ENCODE data around the gene CARD19.

The CARD19 gene

GRCh38 chr9:93094658-93095204 lies 1.3 kb upstream of the CARD19 start:
- TF ChIP-seq EZH2 (optimal IDR thresholded peaks at IDR 0.05; ENCODE audit: low read depth, low read length), result no peak
- TF ChIP-seq, protein P1, sequence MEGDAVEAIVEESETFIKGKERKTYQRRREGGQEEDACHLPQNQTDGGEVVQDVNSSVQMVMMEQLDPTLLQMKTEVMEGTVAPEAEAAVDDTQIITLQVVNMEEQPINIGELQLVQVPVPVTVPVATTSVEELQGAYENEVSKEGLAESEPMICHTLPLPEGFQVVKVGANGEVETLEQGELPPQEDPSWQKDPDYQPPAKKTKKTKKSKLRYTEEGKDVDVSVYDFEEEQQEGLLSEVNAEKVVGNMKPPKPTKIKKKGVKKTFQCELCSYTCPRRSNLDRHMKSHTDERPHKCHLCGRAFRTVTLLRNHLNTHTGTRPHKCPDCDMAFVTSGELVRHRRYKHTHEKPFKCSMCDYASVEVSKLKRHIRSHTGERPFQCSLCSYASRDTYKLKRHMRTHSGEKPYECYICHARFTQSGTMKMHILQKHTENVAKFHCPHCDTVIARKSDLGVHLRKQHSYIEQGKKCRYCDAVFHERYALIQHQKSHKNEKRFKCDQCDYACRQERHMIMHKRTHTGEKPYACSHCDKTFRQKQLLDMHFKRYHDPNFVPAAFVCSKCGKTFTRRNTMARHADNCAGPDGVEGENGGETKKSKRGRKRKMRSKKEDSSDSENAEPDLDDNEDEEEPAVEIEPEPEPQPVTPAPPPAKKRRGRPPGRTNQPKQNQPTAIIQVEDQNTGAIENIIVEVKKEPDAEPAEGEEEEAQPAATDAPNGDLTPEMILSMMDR (IDR thresholded peaks at IDR 0.05; ENCODE audit: low read length), result no peak
- no peak for TF ChIP-seq EZH2phosphoT487 (IDR thresholded peaks at IDR 0.05; ENCODE audit: low read length)
- H3K27me3 ChIP-seq (replicated peaks; ENCODE audit: insufficient read depth, low read length), result no peaks in the 10 kb centered on the region
- peak overlapping the region; percentile 86 for H3K4me2 ChIP-seq (ENCODE audit: low read depth, low read length)
- peak overlapping the region; percentile 93 for H3K9ac ChIP-seq (ENCODE audit: low read length)
- peak; percentile 36 for DNase-seq
- no peaks in the 10 kb centered on the region for H3K36me3 ChIP-seq (replicated peaks; ENCODE audit: insufficient read depth, low read length)
- peak overlapping the region; percentile 79; the same call in 1 of the 2 replicates for H2AFZ ChIP-seq (ENCODE audit: low read length)
- peaks cover 34% of the 10 kb centered on the region for H3K4me1 ChIP-seq (ENCODE audit: low read length)
- no peaks in the 10 kb centered on the region for H3K9me3 ChIP-seq (replicated peaks; ENCODE audit: insufficient read depth, low read length)
- H3K79me2 ChIP-seq (ENCODE audit: low read length), result peaks cover 34% of the 10 kb centered on the region
- peak overlapping the region; percentile 98 for H3K27ac ChIP-seq (ENCODE audit: low read length)
- H3F3A ChIP-seq (ENCODE audit: insufficient read depth, low read length), result peaks cover 25% of the 10 kb centered on the region
- no peaks in the 10 kb centered on the region for H4K20me1 ChIP-seq (ENCODE audit: insufficient read depth, low read length)
- H3K9me2 ChIP-seq (replicated peaks; ENCODE audit: insufficient read depth, low read length), result no peaks in the 10 kb centered on the region
- H3K4me3 ChIP-seq (ENCODE audit: low read length), result peak overlapping the region; percentile 63

GRCh38 chr9:93095205-93096130 lies 549 bp upstream of the CARD19 start:
- H3K4me2 ChIP-seq (ENCODE audit: low read depth, low read length), result peak overlapping the region; percentile 86
- H2AFZ ChIP-seq (ENCODE audit: low read length), result peak overlapping the region; percentile 26; the same call in 1 of the 2 replicates
- DNase-seq, result peak; percentile 99
- H3K36me3 ChIP-seq (replicated peaks; ENCODE audit: insufficient read depth, low read length), result no peaks in the 10 kb centered on the region
- H3K9me3 ChIP-seq (replicated peaks; ENCODE audit: insufficient read depth, low read length), result no peaks in the 10 kb centered on the region
- no peaks in the 10 kb centered on the region for H3K9me2 ChIP-seq (replicated peaks; ENCODE audit: insufficient read depth, low read length)
- H3K9ac ChIP-seq (ENCODE audit: low read length), result peak overlapping the region; percentile 93
- peaks cover 42% of the 10 kb centered on the region for H3K79me2 ChIP-seq (ENCODE audit: low read length)
- TF ChIP-seq EZH2 (optimal IDR thresholded peaks at IDR 0.05; ENCODE audit: low read depth, low read length) (no peak), EZH2phosphoT487 (IDR thresholded peaks at IDR 0.05; ENCODE audit: low read length) (no peak)
- TF ChIP-seq, protein P1 (IDR thresholded peaks at IDR 0.05; ENCODE audit: low read length), result no peak
- H3F3A ChIP-seq (ENCODE audit: insufficient read depth, low read length), result peaks cover 25% of the 10 kb centered on the region
- peaks cover 34% of the 10 kb centered on the region for H3K4me1 ChIP-seq (ENCODE audit: low read length)
- H3K4me3 ChIP-seq (ENCODE audit: low read length), result peak overlapping the region; percentile 63
- H3K27me3 ChIP-seq (replicated peaks; ENCODE audit: insufficient read depth, low read length), result no peaks in the 10 kb centered on the region
- peak overlapping the region; percentile 98 for H3K27ac ChIP-seq (ENCODE audit: low read length)
- H4K20me1 ChIP-seq (ENCODE audit: insufficient read depth, low read length), result no peaks in the 10 kb centered on the region

GRCh38 chr9:93096811-93097382 lies 880 bp downstream of the CARD19 start:
- DNase-seq, result peak; percentile 10

More at GRCh38 chr9:93096811-93097382, 880 bp downstream of the CARD19 start:
- H3K4me3 ChIP-seq (ENCODE audit: low read length), result peak overlapping the region; percentile 97
- no peaks in the 10 kb centered on the region for H4K20me1 ChIP-seq (ENCODE audit: insufficient read depth, low read length)
- peak overlapping the region; percentile 77; the same call in 1 of the 2 replicates for H3K9ac ChIP-seq (ENCODE audit: low read length)
- H3K4me2 ChIP-seq (ENCODE audit: low read depth, low read length), result peak overlapping the region; percentile 89
- peaks cover 34% of the 10 kb centered on the region for H3K4me1 ChIP-seq (ENCODE audit: low read length)
- no peaks in the 10 kb centered on the region for H3K36me3 ChIP-seq (replicated peaks; ENCODE audit: insufficient read depth, low read length)
- H3K9me3 ChIP-seq (replicated peaks; ENCODE audit: insufficient read depth, low read length), result no peaks in the 10 kb centered on the region
- H2AFZ ChIP-seq (ENCODE audit: low read length), result peak overlapping the region; percentile 80; the same call in 1 of the 2 replicates
- H3K79me2 ChIP-seq (ENCODE audit: low read length), result peaks cover 55% of the 10 kb centered on the region
- no peaks in the 10 kb centered on the region for H3K27me3 ChIP-seq (replicated peaks; ENCODE audit: insufficient read depth, low read length)
- H3K9me2 ChIP-seq (replicated peaks; ENCODE audit: insufficient read depth, low read length), result no peaks in the 10 kb centered on the region
- peaks cover 25% of the 10 kb centered on the region for H3F3A ChIP-seq (ENCODE audit: insufficient read depth, low read length)
- TF ChIP-seq EZH2phosphoT487 (IDR thresholded peaks at IDR 0.05; ENCODE audit: low read length) (no peak), EZH2 (optimal IDR thresholded peaks at IDR 0.05; ENCODE audit: low read depth, low read length) (no peak)
- TF ChIP-seq, protein P1 (IDR thresholded peaks at IDR 0.05; ENCODE audit: low read length), result no peak
- H3K27ac ChIP-seq (ENCODE audit: low read length), result no peak overlapping the region

All from MM.1S (cell line).